DMS79 (cell line): ENCODE measurements around the gene YBX1.
"Not testable (repeated sequence)": the region's sequence is repeated elsewhere in the genome, so short reads cannot be mapped to it uniquely, and the experiment has no call there.

Experiments
- DNase-seq: peaks from one replicate; lab custom pipeline; 2025; lab: John Stamatoyannopoulos, UW

YBX1 gene

GRCh38 chr1:42681741-42682483, at the start of gene YBX1:
TSS of gene YBX1 (plus strand) at chr1:42682418. CDS start at chr1:42682566, 148 bp downstream.
- peak; percentile 97 for DNase-seq

GRCh38 chr1:42639116-42639515, 43.1 kb upstream of the YBX1 start:
- DNase-seq, result no peak

- no peak for DNase-seq
Observed at GRCh38 chr1:42646056-42646455, 36.2 kb upstream of the YBX1 start.

- DNase-seq, result no peak
Observed at GRCh38 chr1:42657201-42657600, 25.0 kb upstream of the YBX1 start.

GRCh38 chr1:42657981-42658876, 24.0 kb upstream of the YBX1 start, which contains the start of gene PPIH:
TSS of gene PPIH (plus strand) at chr1:42658423. CDS start at chr1:42658447, 24 bp downstream.
- peak; percentile 94 for DNase-seq

GRCh38 chr1:42658877-42659337, 23.3 kb upstream of the YBX1 start:
- peak; percentile 40 for DNase-seq

GRCh38 chr1:42660907-42661500, 21.2 kb upstream of the YBX1 start:
- no peak for DNase-seq

GRCh38 chr1:42669936-42670335, 12.3 kb upstream of the YBX1 start:
- DNase-seq, result no peak

GRCh38 chr1:42670425-42670824, 11.8 kb upstream of the YBX1 start:
- DNase-seq, result no peak

GRCh38 chr1:42674214-42674613, 8.0 kb upstream of the YBX1 start:
- DNase-seq, result no peak

GRCh38 chr1:42674682-42675081, 7.5 kb upstream of the YBX1 start:
- DNase-seq, result no peak

- DNase-seq, result no peak
Observed at GRCh38 chr1:42675467-42675866, 6.8 kb upstream of the YBX1 start.

- DNase-seq, result no peak
Observed at GRCh38 chr1:42676534-42677087, 5.6 kb upstream of the YBX1 start.

GRCh38 chr1:42679364-42679983, 2.7 kb upstream of the YBX1 start:
- no peak for DNase-seq

GRCh38 chr1:42680055-42680454, 2.2 kb upstream of the YBX1 start:
- DNase-seq, result no peak

- DNase-seq, result no peak
Observed at GRCh38 chr1:42680921-42681683, 1.1 kb upstream of the YBX1 start.

GRCh38 chr1:42682484-42682738, 193 bp downstream of the YBX1 start:
- not testable (repeated sequence) for DNase-seq

- DNase-seq, result peak; percentile 9
Observed at GRCh38 chr1:42682739-42683531, 717 bp downstream of the YBX1 start.

- DNase-seq, result peak; percentile 18
Observed at GRCh38 chr1:42684139-42684538, 1.9 kb downstream of the YBX1 start.

- no peak for DNase-seq
Observed at GRCh38 chr1:42686418-42686817, 4.2 kb downstream of the YBX1 start.
